GM18951 (cell line): ENCODE results near the gene GTF2H4.

Experiments
- POLR2A ChIP-seq: IDR thresholded peaks from 4 replicates; pipeline ENCODE4 v1.6.1; 2011; ENCODE audit warnings: mild to moderate bottlenecking; ENCODE audit not compliant: insufficient read length, insufficient read depth; ENCODE audit errors: extremely low read depth
- in situ Hi-C: fragments of 300-500 bp; cut with MboI; formaldehyde crosslinking; loops from one replicate; pipeline ENCODE4 v1.12.0; 2022; ENCODE audit warnings: low sequenced_read_pairs, mixed read lengths, inconsistent platforms; ENCODE audit not compliant: unreplicated experiment

GTF2H4 gene

DNA sequence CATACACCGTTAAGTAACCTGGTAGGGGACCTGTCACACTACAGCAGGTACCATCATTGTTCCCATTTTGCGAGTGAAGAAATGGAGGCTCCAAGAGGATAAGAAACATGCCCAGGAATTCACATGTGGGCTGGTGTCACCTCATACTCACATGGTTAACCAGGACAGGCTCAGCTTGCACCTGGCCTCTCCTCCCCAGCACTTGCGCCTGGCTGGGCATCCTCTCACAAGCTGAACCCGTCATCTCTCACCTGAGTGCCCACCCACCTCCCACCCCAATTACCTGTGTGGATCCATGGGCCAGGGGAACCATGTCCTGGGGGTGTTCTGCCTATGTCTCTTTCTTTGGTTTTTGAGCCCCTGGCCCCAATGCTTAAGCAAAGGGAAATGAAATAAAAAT, 22.5 kb downstream of the GTF2H4 start:
- TF ChIP-seq POLR2A: no peak
- in situ Hi-C loops: no loop called here

DNA sequence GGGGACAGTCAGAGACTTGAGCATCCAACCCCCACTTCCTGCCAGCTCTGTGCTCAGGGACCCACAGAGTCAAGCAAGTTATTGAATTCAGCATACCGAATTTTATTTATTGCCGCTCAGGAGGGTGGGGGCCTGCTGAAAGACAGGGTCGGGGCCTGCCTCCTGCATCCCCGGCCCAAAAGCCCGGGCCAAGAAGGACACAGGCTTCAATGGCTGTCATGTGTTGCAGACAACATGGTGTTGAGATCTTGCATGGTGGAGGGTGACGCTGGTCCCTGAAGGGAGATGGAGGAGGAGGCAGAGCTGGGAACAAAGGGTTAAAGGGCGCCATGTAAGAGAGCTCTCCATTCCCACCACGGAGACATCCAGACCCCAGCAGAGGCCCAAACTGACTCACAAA, 23.3 kb downstream of the GTF2H4 start:
- TF ChIP-seq POLR2A: no peak
- in situ Hi-C loops: no loop called here

DNA sequence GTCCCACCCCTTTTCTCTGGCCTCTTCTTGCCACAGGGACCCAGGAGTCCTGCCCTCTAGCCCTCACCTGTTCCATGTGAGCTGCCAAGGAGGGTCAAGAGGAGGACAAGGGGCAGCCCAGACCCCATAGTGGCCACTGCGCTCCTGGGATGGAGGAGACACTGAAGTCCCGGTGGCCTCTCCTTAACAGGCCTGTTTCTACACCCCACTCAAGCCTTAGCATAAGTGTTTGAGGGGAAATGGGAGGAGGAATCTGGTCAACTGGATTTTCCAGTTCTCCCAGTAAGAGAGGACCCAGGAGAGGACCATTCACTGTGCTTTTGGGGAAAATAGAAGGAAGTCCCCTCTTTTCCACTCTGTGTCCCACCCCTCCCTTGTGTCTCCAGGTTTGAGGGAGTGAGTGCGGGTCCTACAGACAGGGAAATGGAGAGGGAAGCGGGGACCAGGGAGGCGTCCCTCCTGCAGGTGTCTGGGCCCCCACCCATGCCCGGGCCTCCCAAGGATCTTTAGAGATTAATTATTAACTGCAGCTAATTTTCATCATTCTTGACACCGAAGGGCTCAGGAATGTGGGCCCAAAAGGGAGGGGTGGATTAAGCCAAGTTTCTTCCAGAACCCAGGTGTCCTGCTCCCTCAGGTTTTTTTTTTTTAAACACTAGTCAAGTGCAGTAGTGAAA, 24.1 kb downstream of the GTF2H4 start, which contains the start of gene SFTA2:
SFTA2 (minus strand) TSS at position 202 of the 677 bp plus-strand sequence; CDS start at position 128, 74 bp downstream.
- TF ChIP-seq POLR2A: no peak
- in situ Hi-C loops: no loop called here

DNA sequence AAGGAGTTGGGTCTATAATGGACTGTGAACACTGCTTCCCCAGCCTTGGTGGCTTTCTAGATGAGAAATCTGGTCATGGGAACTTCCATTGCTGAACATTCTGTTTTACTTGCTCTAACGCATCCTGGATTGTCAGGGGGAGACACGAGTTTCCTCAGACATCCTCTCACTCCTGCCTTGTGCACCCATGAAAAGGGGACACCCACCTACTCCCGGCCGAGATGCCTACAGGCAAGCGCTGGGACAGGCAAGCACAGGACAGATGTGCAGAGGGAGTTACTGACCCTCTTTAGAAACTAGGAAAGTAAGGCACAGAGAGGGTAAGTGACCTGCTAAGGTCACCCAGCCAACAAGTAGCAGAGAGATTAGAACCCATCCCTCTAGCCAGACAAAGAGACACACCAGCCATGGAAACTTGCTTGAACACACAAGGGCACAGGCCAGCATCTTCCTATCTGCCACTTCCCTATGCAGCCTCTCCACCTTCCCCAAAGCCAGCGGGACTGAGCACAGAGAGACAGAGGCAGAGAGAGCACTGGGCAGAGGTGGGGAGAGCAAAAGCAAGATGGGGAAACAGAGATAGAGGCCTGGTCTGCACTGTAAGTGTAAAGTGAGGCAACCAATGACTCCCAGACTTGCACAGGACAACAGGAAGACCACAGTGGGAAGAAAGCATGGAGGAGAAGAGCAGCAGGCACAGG, 24.8 kb downstream of the GTF2H4 start:
- in situ Hi-C loops: no loop called here

DNA sequence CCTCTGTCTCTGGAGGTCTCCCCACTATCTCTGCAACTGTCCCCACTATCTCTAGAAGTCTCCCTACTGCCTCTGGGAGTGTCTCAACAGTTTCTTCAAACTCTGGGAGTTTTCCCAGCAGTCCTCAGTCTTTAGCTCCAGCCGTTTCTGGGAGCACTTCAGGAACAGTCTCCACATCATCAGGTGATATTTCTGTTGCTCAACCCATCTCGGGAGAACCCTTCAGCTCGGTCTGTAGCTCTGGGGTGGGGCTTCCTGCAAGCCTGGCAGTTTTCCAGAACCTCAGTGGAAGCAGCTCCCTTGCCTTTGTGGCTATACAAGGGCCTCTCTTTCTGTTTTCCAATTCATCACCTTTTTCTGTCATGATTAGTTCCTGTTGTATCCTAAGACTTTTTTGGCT, 27.0 kb downstream of the GTF2H4 start:
- TF ChIP-seq POLR2A: no peak
- in situ Hi-C loops: no loop called here

More for the DNA sequence above, 24.8 kb downstream of the GTF2H4 start:
- TF ChIP-seq POLR2A: no peak

DNA sequence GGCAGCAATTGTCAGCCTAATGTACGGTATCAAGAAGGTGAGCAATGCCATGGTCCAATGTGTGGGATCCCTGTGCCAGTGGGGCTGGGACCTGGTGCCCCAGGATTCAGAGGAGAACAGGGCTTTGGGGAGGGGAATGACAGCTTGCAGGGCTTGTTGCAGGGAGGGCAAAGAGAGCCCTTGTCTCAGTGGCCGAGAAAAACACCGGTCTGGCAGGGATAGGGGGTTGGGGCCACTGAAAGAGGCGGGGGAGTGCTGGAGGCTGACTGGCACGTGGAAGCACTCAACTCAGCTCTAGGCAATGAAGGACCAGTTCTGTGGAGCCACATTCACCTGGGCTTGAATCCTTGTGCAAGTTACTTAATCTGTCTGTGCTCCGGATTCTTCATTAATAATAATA, 29.3 kb downstream of the GTF2H4 start:
- in situ Hi-C loops: no loop called here
- no peak for TF ChIP-seq POLR2A

DNA sequence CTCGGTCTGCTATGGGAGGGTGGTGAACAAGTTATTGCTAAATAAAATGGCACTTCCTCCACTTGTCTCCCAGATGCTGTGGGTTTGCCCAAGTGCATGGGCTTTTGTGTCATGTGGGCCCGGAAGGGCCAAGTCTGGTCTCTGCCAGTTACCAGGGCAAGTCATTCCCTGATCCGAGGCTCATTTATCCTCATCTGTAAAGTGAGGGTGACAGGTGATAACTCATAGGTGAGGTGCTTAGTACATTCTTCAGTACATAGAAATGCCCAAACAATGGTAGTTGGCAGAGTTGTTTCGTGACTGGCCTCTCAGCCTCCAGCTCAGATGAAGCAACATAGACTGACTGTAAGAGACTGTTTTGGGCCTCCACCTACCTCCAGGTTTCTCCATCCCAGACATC, 30.7 kb downstream of the GTF2H4 start:
- in situ Hi-C loops: no loop called here
- TF ChIP-seq POLR2A: no peak

DNA sequence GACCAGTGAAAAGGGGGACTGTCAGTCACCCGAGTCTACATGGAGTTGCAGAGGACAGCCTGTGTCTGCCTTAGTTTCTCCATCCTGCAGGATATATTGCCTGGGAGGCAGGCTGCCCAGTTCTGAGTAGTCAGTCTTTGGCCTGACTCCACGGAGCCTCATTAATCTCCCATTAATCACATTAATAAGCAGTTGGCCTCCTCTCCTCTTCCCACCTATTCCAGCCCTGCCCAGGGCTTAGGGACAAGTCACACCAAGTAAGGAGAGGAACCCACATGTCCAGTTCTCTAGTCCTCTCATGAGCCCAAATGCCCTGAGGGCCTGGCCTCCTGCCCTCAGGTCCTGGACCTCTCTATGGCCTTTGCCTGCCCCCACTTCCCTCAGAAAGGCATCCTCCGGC, 31.5 kb downstream of the GTF2H4 start:
- TF ChIP-seq POLR2A: no peak
- in situ Hi-C loops: no loop called here

DNA sequence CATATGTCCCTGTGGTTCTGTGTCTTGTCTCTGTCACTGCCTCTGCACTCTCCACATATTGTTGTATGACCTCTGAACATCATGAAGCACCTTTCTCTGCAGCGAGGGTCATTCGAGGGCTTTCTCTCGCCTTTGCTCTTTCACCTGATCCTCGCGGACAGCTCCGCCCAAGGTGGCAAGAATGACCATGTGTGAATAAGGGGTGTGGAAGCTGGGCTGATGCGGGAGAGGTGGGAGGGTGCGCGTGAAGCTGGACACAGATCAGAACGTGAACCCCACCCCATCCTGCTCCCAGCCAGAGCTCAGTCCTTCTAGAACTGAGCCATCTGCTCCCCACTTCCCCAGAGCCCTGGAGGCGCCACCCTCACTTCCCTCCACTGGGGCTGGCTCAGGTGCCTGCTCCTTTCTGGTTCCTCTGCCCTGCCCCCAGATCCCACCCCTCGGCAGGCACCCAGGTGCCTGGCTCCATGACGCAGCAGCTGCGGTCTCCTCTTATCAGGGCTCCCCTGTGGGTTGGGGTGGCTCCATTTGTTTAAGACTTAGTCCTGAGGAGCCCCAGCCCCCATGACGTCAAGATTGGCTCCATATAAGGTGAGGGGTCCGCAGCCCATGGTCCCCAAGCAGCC, 32.5 kb downstream of the GTF2H4 start, which contains the start of gene MUCL3:
MUCL3 (plus strand) TSS at position 613 of the 626 bp plus-strand sequence. CDS start 27 bp downstream, outside the sequence.
- no peak for TF ChIP-seq POLR2A
- in situ Hi-C loops: no loop called here

DNA sequence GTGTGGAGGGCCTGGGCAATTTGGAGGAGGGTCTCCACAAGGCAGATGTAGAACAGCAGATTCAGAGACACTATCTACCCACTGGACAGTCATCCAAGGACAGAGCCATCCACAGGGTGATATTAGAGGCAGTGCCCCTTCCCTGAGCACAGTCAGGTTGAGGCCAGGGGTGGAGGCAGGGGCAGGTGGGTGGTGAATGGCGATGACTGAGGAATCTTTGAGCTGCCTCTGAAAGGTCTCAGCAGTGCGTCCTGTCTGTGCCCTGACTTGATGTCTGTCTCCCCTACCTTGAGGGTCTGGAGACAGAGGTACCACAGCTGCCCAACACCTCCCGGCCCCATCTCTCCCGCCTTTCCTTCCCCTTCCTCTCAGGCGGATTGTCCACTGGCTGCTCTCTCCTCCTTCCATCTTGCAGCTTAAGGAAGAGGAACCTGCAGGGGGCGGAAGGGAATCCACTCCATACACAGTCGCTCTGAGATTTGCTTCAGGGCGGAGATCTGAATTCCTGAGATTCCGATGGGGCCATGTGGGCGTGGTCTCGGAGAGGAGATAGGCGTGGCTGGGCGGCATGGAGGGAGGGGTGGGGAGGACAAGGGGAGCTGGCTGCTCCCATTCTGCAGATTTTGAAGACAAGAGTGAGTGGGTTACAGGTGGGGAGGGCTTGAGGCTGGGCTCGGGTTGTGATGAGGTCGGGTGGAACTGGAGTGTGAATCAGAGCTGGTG, 34.5 kb downstream of the GTF2H4 start:
- TF ChIP-seq POLR2A: no peak
- in situ Hi-C loops: no loop called here

DNA sequence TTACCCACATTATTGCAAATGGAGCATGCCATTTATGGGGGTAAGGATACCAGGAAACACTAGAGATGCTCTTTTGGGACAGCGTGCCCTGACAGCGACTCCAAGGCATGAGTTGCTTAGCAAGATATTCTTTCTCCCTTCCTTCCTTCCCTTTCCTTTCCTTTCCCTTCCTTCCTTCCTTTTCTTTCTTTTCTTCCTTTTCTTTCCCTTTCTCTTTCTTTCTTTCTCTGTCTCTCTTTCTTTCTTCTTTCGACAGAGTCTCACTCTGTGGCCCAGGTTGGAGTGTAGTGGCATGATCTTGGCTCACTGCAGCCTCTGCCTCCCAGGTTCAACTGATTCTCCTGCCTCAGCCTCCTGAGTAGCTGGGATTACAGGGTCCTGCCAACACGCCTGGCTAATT, 36.0 kb downstream of the GTF2H4 start:
- TF ChIP-seq POLR2A: no peak
- in situ Hi-C loops: no loop called here

DNA sequence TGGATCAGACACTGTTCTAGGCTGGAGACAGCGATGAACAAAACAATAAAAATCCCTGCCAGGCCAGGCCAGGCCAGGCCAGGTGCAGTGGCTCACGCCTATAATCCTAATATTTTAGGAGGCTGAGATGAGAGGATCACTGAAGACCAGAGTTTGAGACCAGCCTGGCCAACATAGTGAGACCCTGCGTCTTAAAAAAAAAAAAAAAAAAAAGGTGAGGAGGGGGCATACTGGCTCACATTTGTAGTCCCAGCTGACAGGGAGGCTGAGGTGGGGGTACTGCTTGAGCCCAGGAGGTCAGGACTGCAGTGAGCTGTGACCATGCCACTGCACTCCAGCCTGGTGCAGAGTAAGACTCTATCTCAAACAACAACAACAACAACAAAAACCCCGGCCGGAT, 37.3 kb downstream of the GTF2H4 start:
- no peak for TF ChIP-seq POLR2A
- in situ Hi-C loops: no loop called here

DNA sequence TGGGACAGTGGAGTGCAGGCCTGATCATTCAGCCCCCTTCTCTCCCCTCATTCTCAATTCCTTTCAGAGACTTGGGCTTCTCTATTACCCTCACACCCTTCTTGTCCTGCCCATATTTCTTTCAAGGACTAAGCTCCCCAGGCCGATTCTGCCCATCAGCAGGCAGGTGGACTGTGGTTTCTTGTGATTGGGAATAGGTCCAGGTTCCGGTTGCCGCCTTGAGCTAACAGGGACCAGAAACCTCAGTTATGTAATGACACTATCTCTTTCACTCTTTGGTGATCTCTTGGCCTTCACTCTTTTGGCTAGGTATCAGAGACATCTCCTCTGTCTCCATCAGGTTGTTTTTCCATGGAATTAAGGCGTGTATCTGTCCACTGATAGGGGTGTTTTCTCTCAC, 39.2 kb downstream of the GTF2H4 start:
- TF ChIP-seq POLR2A: no peak
- in situ Hi-C loops: no loop called here

DNA sequence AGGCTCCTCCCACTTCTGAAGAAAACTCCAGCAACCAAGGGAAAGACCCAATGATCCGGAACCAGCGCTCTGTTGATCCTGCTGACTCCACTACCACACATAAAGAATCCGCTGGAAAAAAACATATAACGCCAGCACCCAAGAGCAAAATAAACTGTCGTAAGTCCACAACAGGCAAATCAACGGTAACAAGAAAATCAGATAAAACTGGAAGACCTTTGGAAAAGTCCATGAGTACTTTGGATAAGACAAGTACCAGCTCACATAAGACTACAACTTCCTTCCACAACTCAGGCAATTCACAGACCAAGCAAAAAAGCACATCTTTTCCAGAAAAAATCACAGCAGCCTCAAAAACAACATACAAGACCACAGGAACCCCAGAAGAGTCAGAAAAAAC, 40.8 kb downstream of the GTF2H4 start:
- no peak for TF ChIP-seq POLR2A
- in situ Hi-C loops: no loop called here
